ENCODE measurements around the gene KLHL17.

DNA sequence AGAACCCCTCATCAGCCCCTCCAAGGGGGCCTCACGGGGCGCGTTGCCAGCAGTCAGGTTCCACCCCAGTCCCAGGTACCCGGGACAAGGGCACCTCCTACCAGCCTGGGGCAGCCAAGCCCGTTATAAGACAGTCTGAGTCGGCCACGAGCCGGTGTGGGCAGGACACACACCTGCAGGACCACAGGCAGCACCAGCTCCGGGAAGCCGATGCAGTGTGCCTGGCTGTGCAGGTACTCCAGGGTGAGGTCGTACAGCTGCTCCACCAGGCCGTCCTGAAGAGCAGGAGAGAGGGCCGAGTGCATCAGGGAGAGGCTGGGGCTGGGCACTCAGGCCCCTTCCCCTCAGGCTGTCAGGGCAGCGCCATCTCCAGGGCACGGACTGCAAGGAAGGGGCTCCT, 12.4 kb upstream of the KLHL17 start:
- TF ChIP-seq, protein P1, sequence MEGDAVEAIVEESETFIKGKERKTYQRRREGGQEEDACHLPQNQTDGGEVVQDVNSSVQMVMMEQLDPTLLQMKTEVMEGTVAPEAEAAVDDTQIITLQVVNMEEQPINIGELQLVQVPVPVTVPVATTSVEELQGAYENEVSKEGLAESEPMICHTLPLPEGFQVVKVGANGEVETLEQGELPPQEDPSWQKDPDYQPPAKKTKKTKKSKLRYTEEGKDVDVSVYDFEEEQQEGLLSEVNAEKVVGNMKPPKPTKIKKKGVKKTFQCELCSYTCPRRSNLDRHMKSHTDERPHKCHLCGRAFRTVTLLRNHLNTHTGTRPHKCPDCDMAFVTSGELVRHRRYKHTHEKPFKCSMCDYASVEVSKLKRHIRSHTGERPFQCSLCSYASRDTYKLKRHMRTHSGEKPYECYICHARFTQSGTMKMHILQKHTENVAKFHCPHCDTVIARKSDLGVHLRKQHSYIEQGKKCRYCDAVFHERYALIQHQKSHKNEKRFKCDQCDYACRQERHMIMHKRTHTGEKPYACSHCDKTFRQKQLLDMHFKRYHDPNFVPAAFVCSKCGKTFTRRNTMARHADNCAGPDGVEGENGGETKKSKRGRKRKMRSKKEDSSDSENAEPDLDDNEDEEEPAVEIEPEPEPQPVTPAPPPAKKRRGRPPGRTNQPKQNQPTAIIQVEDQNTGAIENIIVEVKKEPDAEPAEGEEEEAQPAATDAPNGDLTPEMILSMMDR (IDR thresholded peaks at IDR 0.05) = no peak
- TF ChIP-seq POLR2A (IDR thresholded peaks at IDR 0.05) (no peak), POLR2AphosphoS5 (IDR thresholded peaks at IDR 0.05) (no peak)

All from prostate gland (tissue), 2 donors.